Vein endothelial cell (primary cell): ENCODE results near the gene TBL1X. TPM values are rescaled to one million over a fixed set of nuclear protein-coding genes. Genes with fewer than 3 reads are reported as not detected.

Experiments
- total RNA-seq: library from RNA; depleted of rRNA; stranded (reverse); fragments of >200 nt; gene quantifications from 2 replicates; pipeline ENCODE4 v1.2.3, GENCODE V29; 2012

Gene TBL1X
- total RNA-seq = 15.0 and 19.3 TPM in 2 replicates

DNA sequence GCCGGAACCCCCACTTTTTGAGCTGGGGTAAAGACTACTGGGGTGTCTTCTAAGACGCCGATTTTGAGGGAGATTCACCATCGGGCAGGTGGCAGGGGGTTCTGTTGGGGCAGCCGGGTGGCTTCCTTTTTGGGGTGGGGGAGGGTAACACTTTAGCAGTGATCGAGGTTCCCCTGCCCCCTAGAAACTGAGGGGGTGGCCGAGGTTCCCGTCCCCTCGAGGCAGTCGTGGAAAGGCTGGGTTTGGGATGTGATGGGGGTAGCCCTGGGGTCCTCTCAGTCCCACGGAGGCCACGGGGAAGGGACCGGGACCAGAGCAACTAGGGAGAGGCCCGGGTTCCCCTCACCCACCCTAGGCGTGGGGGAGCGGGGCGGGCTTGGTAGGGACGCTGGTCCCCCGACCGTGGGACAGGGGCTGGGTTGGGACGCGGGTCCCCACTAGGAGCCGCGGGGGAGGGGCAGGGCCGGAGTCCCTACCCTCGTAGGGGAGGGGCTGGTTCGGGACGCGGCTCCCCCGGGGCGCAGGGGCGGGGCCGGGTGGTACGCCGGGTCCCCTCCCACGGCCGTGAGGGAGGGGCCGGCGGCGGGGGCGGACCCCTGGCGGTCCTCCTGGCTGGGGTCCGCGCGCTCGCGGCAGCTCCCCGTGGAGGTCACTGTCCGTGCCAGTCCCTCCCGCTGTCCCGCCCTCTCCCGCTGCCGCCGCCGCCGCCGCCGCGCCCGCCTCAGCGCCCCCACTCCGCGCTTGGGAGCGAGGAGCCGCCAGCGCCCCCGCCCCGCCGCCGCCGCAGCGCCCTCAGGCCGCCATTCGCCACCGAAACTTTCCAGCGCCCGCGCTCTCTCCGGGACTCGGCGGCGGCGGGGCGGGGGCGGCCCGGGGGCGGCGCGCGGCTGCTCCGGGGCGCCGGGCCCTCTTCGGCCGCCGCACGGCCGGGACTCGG lies at the start of gene TBL1X:
TSS of gene TBL1X (plus strand) at position 624 of the 937 bp plus-strand sequence. CDS start 188,529 bp downstream, outside the sequence.

DNA sequence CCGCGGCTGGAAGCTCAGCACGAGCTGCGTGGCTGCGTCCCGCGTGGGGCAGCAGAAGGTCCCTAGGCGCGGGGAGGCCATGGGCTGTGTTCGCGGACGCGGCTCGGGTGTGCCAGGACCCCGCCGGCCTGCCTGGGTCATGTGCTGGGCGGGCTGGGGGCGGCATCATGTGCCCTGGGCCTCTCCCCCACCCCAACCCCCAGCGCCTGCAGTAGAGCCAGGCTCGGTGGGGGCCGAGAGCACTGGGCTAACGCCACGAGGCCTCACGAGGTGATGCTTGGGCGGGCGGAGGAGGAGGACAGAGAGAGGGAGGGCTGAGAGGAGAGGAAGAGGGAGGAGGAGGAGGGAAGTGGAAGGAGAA lies 300.9 kb downstream of the TBL1X start, which contains the start of gene GPR143:
TSS of gene GPR143 (minus strand) at position 111 of the 361 bp plus-strand sequence. CDS start at position 81, 30 bp downstream.

DNA sequence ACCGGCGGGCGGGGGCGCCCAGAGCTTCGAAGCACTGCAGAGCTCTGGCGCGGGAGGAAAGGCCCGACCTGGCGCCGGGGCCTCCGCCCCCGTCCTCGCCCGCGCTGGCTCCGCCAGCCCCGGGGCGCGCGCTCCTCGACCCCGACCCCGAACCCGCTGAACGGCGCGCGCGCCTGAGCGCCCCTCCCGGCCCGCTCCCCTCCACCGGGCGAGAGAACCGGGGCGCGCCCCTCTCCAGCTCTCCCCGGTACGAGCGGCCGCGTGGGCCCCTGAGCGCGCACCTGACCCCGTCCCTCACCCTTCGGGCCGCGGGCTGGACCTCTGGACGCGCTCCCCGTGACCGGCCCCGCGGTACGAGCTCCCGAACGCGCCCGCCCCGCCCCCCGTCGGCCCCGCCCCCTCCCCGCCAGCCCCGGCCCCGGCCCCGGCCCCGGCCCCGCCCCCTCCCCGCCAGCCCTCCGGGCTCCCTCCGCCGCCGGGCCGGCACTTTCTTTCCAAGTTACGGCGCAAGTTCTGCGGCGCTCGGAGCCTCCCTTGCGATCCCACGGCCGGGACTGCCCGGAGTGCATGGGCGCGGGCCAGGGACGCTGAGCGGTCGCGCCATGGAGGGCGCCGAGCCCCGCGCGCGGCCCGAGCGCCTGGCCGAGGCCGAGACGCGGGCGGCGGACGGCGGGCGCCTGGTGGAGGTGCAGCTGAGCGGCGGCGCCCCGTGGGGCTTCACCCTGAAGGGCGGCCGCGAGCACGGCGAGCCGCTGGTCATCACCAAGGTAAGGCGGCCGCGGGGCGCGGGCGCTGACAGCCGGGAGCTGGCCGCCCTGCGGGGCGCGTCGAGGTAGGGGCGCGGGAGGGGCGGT lies 321.3 kb downstream of the TBL1X start, which contains the start of gene SHROOM2:
TSS of gene SHROOM2 (plus strand) at position 486 of the 854 bp plus-strand sequence. CDS start at position 603, 117 bp downstream.

